Fibroblast of mammary gland (primary cell): Measurements from ENCODE around the gene CHRNA10.

ENCODE experiments used
- DNase-seq: peaks from one replicate; pipeline ENCODE4 v3.0.0-alpha.2; 2010; ENCODE audit warnings: low read depth
- H3K4me3 ChIP-seq: 2 replicates; pipeline ENCODE4 v1.5.1; 2011; ENCODE audit warnings: low read depth, mild to moderate bottlenecking, low read length, moderate library complexity; ENCODE audit not compliant: control insufficient read depth
- CTCF ChIP-seq: conservative IDR thresholded peaks from 2 replicates; pipeline ENCODE4 v1.5.1; 2011; ENCODE audit warnings: low read depth, low read length, inconsistent platforms; ENCODE audit not compliant: control insufficient read depth, insufficient read depth

CHRNA10 gene

GRCh38 chr11:3679077-3679476 is 7.9 kb upstream of the CHRNA10 start:
- H3K4me3 ChIP-seq: no peak overlapping the region
- TF ChIP-seq CTCF: no peak
- no peak for DNase-seq

GRCh38 chr11:3675971-3676370 is 4.8 kb upstream of the CHRNA10 start:
- DNase-seq: no peak
- H3K4me3 ChIP-seq: no peak overlapping the region
- no peak for TF ChIP-seq CTCF

DNA sequence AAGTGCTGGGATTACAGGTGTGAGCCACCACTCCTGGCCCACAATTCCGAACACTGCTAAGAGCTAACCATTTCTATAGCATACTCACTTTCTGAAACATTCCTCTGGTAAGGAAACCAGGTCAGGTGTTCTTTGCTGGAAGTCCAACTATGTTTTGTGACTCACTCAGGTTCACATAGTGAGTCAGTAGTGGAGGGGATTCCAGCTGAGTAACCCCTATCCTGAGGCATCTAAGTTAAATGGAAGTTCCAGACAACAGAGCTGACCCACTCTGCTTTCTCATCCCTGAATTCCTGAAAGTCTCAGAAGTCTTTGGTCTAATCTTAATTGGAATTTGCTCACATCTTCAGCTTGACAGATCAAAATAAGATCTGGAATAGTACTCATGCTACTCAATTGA is 3.0 kb upstream of the CHRNA10 start:
- no peak for TF ChIP-seq CTCF
- no peak overlapping the region for H3K4me3 ChIP-seq
- peak; percentile 58 for DNase-seq

GRCh38 chr11:3669742-3670183 is 1.4 kb downstream of the CHRNA10 start:
- TF ChIP-seq CTCF: no peak
- H3K4me3 ChIP-seq: no peak overlapping the region
- no peak for DNase-seq

- no peak overlapping the region for H3K4me3 ChIP-seq
- DNase-seq: no peak
- no peak for TF ChIP-seq CTCF
Observed at GRCh38 chr11:3669128-3669527, 2.1 kb downstream of the CHRNA10 start.

- TF ChIP-seq CTCF: no peak
Observed at GRCh38 chr11:3667149-3668035, 3.8 kb downstream of the CHRNA10 start.

More at GRCh38 chr11:3667149-3668035, 3.8 kb downstream of the CHRNA10 start:
- DNase-seq: no peak
- no peak overlapping the region for H3K4me3 ChIP-seq
